IMR-90 (cell line): ENCODE measurements around the gene KCNQ2. TPM values are rescaled to one million over a fixed set of nuclear protein-coding genes. Genes with fewer than 3 reads are reported as not detected.

Source experiments
- ATAC-seq: fragments of 200-7000 bp; cut with Tn5 transposase; 2 replicates; pipeline ENCODE4 v1.9.1; 2020; ENCODE audit warnings: low read depth, mild to moderate bottlenecking, moderate library complexity
- BruUV-seq: library from RNA; stranded (reverse); fragments of 400-500 nt; replicated peaks from 2 replicates; lab custom pipeline; 2021; lab: Mats Ljungman, UMichigan
- CTCF ChIA-PET: fragments of 300-600 bp; formaldehyde crosslinking; extraction: SDS; loops from one replicate; lab custom pipeline; 2021; ENCODE audit warnings: antibody characterized with exemption; lab: Yijun Ruan, JAX
- POLR2A ChIA-PET: fragments of 300-600 bp; sonication (Branson Sonifier 250); formaldehyde crosslinking; loops from one replicate; lab custom pipeline; 2022; ENCODE audit warnings: antibody characterized with exemption; ENCODE audit not compliant: unreplicated experiment; lab: Charles Lee
- DNase-seq: peaks from one replicate; pipeline ENCODE4 v3.0.0; 2013
- H2AFZ ChIP-seq: replicated peaks from 2 replicates; pipeline ENCODE3; 2013; ENCODE audit warnings: low read length, mild to moderate bottlenecking; ENCODE audit not compliant: poor library complexity
- H2AK5ac ChIP-seq: 2 replicates; pipeline ENCODE4 v1.6.1; 2013; ENCODE audit warnings: low read depth, low read length, inconsistent platforms
- H2AK9ac ChIP-seq: replicated peaks from 2 replicates; pipeline ENCODE3; 2013; ENCODE audit warnings: mild to moderate bottlenecking, low read depth, low read length, moderate library complexity; ENCODE audit not compliant: poor library complexity
- H2BK120ac ChIP-seq: 2 replicates; pipeline ENCODE4 v1.6.1; 2013; ENCODE audit warnings: low read depth, low read length, inconsistent platforms
- H2BK15ac ChIP-seq: 3 replicates; pipeline ENCODE4 v1.6.1; 2013; ENCODE audit warnings: low read depth, low read length, inconsistent platforms
- H2BK20ac ChIP-seq: 2 replicates; pipeline ENCODE4 v1.6.1; 2013; ENCODE audit warnings: low read depth, mild to moderate bottlenecking, inconsistent platforms, low read length, moderate library complexity
- H2BK5ac ChIP-seq: 2 replicates; pipeline ENCODE4 v1.6.1; 2013; ENCODE audit warnings: mild to moderate bottlenecking, low read depth, low read length, inconsistent platforms; ENCODE audit not compliant: poor library complexity, severe bottlenecking
- H3K14ac ChIP-seq: replicated peaks from 2 replicates; pipeline ENCODE4 v1.6.1; 2013; ENCODE audit warnings: low read depth, low read length, inconsistent platforms
- H3K18ac ChIP-seq: 2 replicates; pipeline ENCODE4 v1.6.1; 2013; ENCODE audit warnings: low read depth, low read length, control low read depth
- H3K23ac ChIP-seq: 2 replicates; pipeline ENCODE4 v1.6.1; 2013; ENCODE audit warnings: low read depth, low read length, inconsistent platforms
- H3K27ac ChIP-seq: 2 replicates; pipeline ENCODE4 v1.5.1; 2013; ENCODE audit warnings: mild to moderate bottlenecking, control low read depth, low read length; ENCODE audit not compliant: insufficient read depth
- H3K27me3 ChIP-seq: 2 replicates; pipeline ENCODE4 v1.6.1; 2013; ENCODE audit warnings: low read length; ENCODE audit not compliant: control insufficient read depth, insufficient read depth
- H3K36me3 ChIP-seq: 2 replicates; pipeline ENCODE4 v1.6.1; 2013; ENCODE audit warnings: low read length, mixed read lengths; ENCODE audit not compliant: control insufficient read depth, insufficient read depth
- H3K4ac ChIP-seq: 2 replicates; pipeline ENCODE4 v1.6.1; 2013; ENCODE audit warnings: low read depth, low read length, inconsistent platforms
- H3K4me1 ChIP-seq: 2 replicates; pipeline ENCODE4 v1.6.1; 2013; ENCODE audit warnings: low read length, mixed read lengths; ENCODE audit not compliant: control insufficient read depth, insufficient read depth
- H3K4me2 ChIP-seq: 2 replicates; pipeline ENCODE4 v1.6.1; 2013; ENCODE audit warnings: low read depth, mild to moderate bottlenecking, control low read depth, low read length, moderate library complexity
- H3K4me3 ChIP-seq: 2 replicates; pipeline ENCODE4 v1.5.1; 2013; ENCODE audit warnings: low read depth, mild to moderate bottlenecking, control low read depth, low read length, moderate library complexity; ENCODE audit not compliant: insufficient read depth
- H3K56ac ChIP-seq: 2 replicates; pipeline ENCODE4 v1.6.1; 2013; ENCODE audit warnings: low read length, inconsistent platforms; ENCODE audit not compliant: insufficient read depth; ENCODE audit errors: extremely low read depth
- H3K79me1 ChIP-seq, 2 experiments: 2 replicates each; pipeline ENCODE4 v1.6.1; 2013; ENCODE audit warnings: low read length in 2 of 2, inconsistent platforms in 1 of 2, low read depth in 1 of 2
- H3K9ac ChIP-seq: 2 replicates; pipeline ENCODE4 v1.6.1; 2013; ENCODE audit warnings: low read depth, low read length, control low read depth
- H3K9me1 ChIP-seq: 2 replicates; pipeline ENCODE4 v1.6.1; 2013; ENCODE audit warnings: low read length, inconsistent platforms; ENCODE audit not compliant: insufficient read depth
- H3K9me3 ChIP-seq: 2 replicates; pipeline ENCODE4 v1.6.1; 2013; ENCODE audit warnings: low read length; ENCODE audit not compliant: control insufficient read depth, insufficient read depth
- H4K20me1 ChIP-seq: 2 replicates; pipeline ENCODE4 v1.6.1; 2013; ENCODE audit warnings: low read length, inconsistent platforms; ENCODE audit not compliant: insufficient read depth
- H4K5ac ChIP-seq: 2 replicates; pipeline ENCODE4 v1.6.1; 2013; ENCODE audit warnings: mild to moderate bottlenecking, low read depth, low read length, control low read depth
- H4K8ac ChIP-seq, 2 experiments: 2 replicates each; pipeline ENCODE4 v1.6.1; 2013; ENCODE audit warnings: low read depth in 2 of 2, low read length in 2 of 2, control low read depth in 1 of 2, inconsistent platforms in 1 of 2
- H4K91ac ChIP-seq: 2 replicates; pipeline ENCODE4 v1.6.1; 2013; ENCODE audit warnings: low read depth, low read length, inconsistent platforms; ENCODE audit not compliant: insufficient read depth
- CHD1 ChIP-seq: IDR thresholded peaks from 2 replicates; pipeline ENCODE4 v1.6.1; 2012; ENCODE audit warnings: low read depth, low read length, improper control_type of control experiment
- FOS ChIP-seq: fragments of 150-350 bp; IDR thresholded peaks from 2 replicates; pipeline ENCODE4 v1.6.1; 2016; ENCODE audit warnings: low read depth, low read length
- MAZ ChIP-seq: IDR thresholded peaks from 2 replicates; pipeline ENCODE4 v1.6.1; 2012; ENCODE audit warnings: low read depth, mild to moderate bottlenecking, low read length, improper control_type of control experiment, moderate library complexity, borderline replicate concordance
- MXI1 ChIP-seq: IDR thresholded peaks from 2 replicates; pipeline ENCODE4 v1.6.1; 2012; ENCODE audit warnings: low read depth, mild to moderate bottlenecking, low read length, moderate library complexity, borderline replicate concordance
- RAD21 ChIP-seq: IDR thresholded peaks from 2 replicates; pipeline ENCODE4 v1.6.1; 2012; ENCODE audit warnings: low read length, improper control_type of control experiment
- USF2 ChIP-seq: fragments of 150-350 bp; IDR thresholded peaks from 2 replicates; pipeline ENCODE4 v1.6.1; 2017; ENCODE audit warnings: mild to moderate bottlenecking, antibody characterized with exemption, low read length, low read depth
- WGBS, 2 experiments: methylation state at CpG; one replicate each; pipeline versions ENCODE4 v1.1.5 to v1.1.7; 2013; ENCODE audit warnings: missing lambda C conversion rate in 2 of 2; ENCODE audit not compliant: insufficient read length in 1 of 2; ENCODE audit errors: extremely low coverage in 2 of 2; 5-methylcytosine and 5-hydroxymethylcytosine counted together
- dilution Hi-C: fragments of 300-500 bp; cut with HindIII; formaldehyde crosslinking; loops from one replicate; pipeline ENCODE4 v1.14.3; 2018; ENCODE audit warnings: low sequenced_read_pairs; ENCODE audit not compliant: unreplicated experiment
- in situ Hi-C: fragments of 300-500 bp; cut with MboI; formaldehyde crosslinking; loops from 3 replicates; pipeline ENCODE4 v1.14.3; 2019; ENCODE audit warnings: low sequenced_read_pairs, inconsistent platforms, mixed read lengths
- intact Hi-C: fragments of 100-400 bp; cut with micrococcal nuclease; formaldehyde crosslinking; loops from 2 replicates; pipeline ENCODE4 v1.10.0; 2022
- polyA plus RNA-seq, 3 experiments: library from polyadenylated mRNA; depleted of rRNA; stranded (reverse); fragments of >200 nt; gene quantifications; 2 replicates each; pipeline ENCODE4 v1.2.3, GENCODE V29; 2012; ENCODE audit warnings: low replicate concordance in 1 of 3
- total RNA-seq: library from RNA; depleted of rRNA; stranded (reverse); fragments of >200 nt; gene quantifications from 2 replicates; pipeline ENCODE4 v1.2.3, GENCODE V29; 2012

The KCNQ2 gene
- total and polyA plus RNA-seq, 2 of the 4 experiments (the other 2 are of a cell fraction): 0.02 TPM; not detected in 1

- Histone ChIP-seq H3K18ac (no peak within 1 kb of the TSS), H4K5ac (no peak within 1 kb of the TSS), H3K9me3 (no peaks in the 10 kb centered on the region), H2BK20ac (no peak within 1 kb of the TSS), H3K36me3 (no peaks in the 10 kb centered on the region), H3K4me1 (no peaks in the 10 kb centered on the region), H2AFZ (peak within 1 kb of the TSS; percentile 21), H3K27ac (no peak within 1 kb of the TSS), H3K4me3 (no peak within 1 kb of the TSS), H2BK15ac (no peak within 1 kb of the TSS), H2BK5ac (no peak within 1 kb of the TSS), H3K27me3 (peaks cover 36% of the 10 kb centered on the region), H3K9me1 (no peaks in the 10 kb centered on the region), H4K20me1 (no peaks in the 10 kb centered on the region), H3K14ac (no peak within 1 kb of the TSS), H2AK9ac (no peak within 1 kb of the TSS), H2AK5ac (no peak within 1 kb of the TSS), H3K4me2 (no peak within 1 kb of the TSS), H3K56ac (no peak within 1 kb of the TSS), H3K4ac (no peak within 1 kb of the TSS), H4K8ac (no peak within 1 kb of the TSS), H3K23ac (no peak within 1 kb of the TSS), H2BK120ac (no peak within 1 kb of the TSS), H3K9ac (no peak within 1 kb of the TSS), H3K79me1 (no peaks in the 10 kb centered on the region), H4K91ac (no peak within 1 kb of the TSS)
- in situ Hi-C loops: no loop called here
- TF ChIP-seq CHD1 (no peak), FOS (no peak), MAZ (no peak), RAD21 (no peak), MXI1 (no peak), USF2 (no peak)
- WGBS, 2 experiments: no CpG with 5 or more reads among the region's 79 CpGs
- DNase-seq (no peak), ATAC-seq (no peak)
- ChIA-PET CTCF (no interaction called here), POLR2A (no interaction called here)
- no TSS peak for BruUV-seq
- dilution Hi-C loops: no loop called here
- intact Hi-C loops: no loop called here
These were observed 111.5 kb downstream of the KCNQ2 start, which contains the start of gene CHRNA4 for GRCh38 chr20:63360850-63361518. Gene CHRNA4, minus strand, starts transcription at chr20:63361349. Its CDS starts 184 bp downstream, at chr20:63361165.
